GM12872 (cell line): Measurements from ENCODE around the gene ATAT1.

Source experiments
- TF ChIP-seq, protein P1 (sequence below): IDR thresholded peaks from 3 replicates; pipeline ENCODE4 v1.5.1; 2011; ENCODE audit warnings: low read depth, mild to moderate bottlenecking, low read length, moderate library complexity; ENCODE audit not compliant: insufficient read depth

The ATAT1 gene

GRCh38 chr6:30678964-30679726, 52.5 kb downstream of the ATAT1 start:
- TF ChIP-seq, protein P1, sequence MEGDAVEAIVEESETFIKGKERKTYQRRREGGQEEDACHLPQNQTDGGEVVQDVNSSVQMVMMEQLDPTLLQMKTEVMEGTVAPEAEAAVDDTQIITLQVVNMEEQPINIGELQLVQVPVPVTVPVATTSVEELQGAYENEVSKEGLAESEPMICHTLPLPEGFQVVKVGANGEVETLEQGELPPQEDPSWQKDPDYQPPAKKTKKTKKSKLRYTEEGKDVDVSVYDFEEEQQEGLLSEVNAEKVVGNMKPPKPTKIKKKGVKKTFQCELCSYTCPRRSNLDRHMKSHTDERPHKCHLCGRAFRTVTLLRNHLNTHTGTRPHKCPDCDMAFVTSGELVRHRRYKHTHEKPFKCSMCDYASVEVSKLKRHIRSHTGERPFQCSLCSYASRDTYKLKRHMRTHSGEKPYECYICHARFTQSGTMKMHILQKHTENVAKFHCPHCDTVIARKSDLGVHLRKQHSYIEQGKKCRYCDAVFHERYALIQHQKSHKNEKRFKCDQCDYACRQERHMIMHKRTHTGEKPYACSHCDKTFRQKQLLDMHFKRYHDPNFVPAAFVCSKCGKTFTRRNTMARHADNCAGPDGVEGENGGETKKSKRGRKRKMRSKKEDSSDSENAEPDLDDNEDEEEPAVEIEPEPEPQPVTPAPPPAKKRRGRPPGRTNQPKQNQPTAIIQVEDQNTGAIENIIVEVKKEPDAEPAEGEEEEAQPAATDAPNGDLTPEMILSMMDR: peak; percentile 96

- TF ChIP-seq, protein P1: no peak
These were observed 53.3 kb downstream of the ATAT1 start for GRCh38 chr6:30679765-30680535.

DNA sequence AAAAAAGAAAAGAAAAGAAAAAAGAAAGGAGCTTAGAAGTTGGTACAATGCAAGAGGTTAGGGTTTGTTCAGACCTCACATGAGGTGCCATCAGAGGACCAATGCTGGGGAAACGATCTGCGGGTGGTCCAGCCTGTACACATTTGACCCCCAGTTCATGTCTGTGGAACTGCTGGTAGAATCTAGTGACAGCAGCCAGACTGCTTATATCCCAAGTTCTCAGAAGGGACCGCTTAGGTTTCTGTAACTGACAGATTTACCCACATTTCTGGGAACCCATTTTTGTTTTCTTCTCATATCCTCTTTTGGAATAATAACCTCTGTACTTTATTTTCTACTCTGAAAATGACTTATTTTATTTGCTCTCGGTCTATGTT, 55.1 kb downstream of the ATAT1 start:
- TF ChIP-seq, protein P1: no peak

DNA sequence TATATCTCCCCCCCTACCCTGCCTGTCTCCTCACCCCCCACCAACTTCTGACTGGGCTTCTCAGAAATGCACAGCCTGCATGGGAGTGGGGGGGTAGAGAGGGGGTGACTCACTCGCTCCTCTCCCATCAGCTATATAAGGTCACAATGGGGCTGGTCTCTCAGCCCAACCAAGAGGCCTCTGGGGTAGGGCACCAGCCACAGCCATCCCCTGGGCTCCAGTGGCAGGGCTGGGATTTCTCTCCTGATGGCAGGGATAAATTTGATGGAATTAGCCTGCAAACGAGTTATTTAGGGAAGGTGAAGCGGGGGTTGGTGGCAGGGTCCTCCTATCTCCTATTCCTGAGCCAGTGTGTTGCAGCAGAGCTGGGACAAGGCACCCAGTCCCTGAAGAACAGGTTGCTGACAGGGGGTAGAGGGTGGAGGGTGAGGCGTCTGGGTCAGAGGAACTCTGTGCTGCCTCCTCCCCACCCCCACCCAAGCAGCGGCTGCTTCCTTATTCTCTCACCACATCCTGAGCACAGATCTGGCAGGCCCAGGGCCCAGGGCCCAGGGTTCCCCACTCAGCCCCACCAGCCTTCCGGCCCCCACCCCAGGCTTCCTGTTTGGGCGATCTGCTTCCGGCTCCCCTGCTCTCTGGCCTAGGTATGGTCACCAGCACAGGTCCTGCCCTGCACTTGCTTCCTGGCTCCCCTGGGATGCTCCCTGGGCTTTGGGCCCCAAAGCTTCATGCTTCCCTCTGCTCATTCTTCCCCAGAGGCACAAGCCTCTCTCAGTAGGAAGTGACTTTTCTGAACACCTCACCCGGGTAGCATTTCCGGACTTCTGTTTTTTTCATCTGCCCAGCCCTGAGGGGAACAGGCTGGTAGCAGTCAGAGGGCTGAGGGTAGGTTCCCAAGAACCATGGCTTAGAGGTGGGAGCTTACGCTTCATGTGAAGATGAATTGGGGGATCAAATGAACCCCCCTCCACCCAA, 55.8 kb downstream of the ATAT1 start:
- TF ChIP-seq, protein P1: no peak

GRCh38 chr6:30683183-30683979, 56.7 kb downstream of the ATAT1 start:
- TF ChIP-seq, protein P1: no peak

DNA sequence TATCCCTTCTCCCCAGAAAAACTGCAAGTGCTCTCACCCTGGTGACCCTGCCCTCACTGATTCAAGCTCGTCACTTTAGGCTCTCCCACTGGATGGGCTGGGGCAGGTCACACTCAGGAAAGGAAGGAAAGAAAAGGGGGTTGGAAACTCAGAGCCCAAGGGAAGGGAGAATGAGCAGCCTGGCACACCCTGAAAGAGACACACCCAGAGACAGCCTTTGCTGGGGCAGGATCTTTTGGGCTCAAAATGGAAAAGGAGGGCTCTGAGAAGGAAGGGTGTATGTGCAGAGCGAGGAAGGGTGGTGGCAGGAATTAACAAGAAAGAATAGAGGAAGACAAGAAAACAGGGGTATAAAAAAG, 57.3 kb downstream of the ATAT1 start:
- TF ChIP-seq, protein P1: no peak
